IMR-90 (cell line): ENCODE measurements around the gene POU2AF1. TPM values are rescaled to one million over a fixed set of nuclear protein-coding genes. Genes with fewer than 3 reads are reported as not detected.

Experiments used
- ATAC-seq: fragments of 200-7000 bp; cut with Tn5 transposase; 2 replicates; pipeline ENCODE4 v1.9.1; 2020; ENCODE audit warnings: low read depth, mild to moderate bottlenecking, moderate library complexity
- BruUV-seq: library from RNA; stranded (reverse); fragments of 400-500 nt; replicated peaks from 2 replicates; lab custom pipeline; 2021; lab: Mats Ljungman, UMichigan
- CTCF ChIA-PET: fragments of 300-600 bp; formaldehyde crosslinking; extraction: SDS; loops from one replicate; lab custom pipeline; 2021; ENCODE audit warnings: antibody characterized with exemption; lab: Yijun Ruan, JAX
- POLR2A ChIA-PET: fragments of 300-600 bp; sonication (Branson Sonifier 250); formaldehyde crosslinking; loops from one replicate; lab custom pipeline; 2022; ENCODE audit warnings: antibody characterized with exemption; ENCODE audit not compliant: unreplicated experiment; lab: Charles Lee
- DNase-seq: peaks from one replicate; pipeline ENCODE4 v3.0.0; 2013
- H2AFZ ChIP-seq: replicated peaks from 2 replicates; pipeline ENCODE3; 2013; ENCODE audit warnings: low read length, mild to moderate bottlenecking; ENCODE audit not compliant: poor library complexity
- H2AK5ac ChIP-seq: 2 replicates; pipeline ENCODE4 v1.6.1; 2013; ENCODE audit warnings: low read depth, low read length, inconsistent platforms
- H2AK9ac ChIP-seq: replicated peaks from 2 replicates; pipeline ENCODE3; 2013; ENCODE audit warnings: mild to moderate bottlenecking, low read depth, low read length, moderate library complexity; ENCODE audit not compliant: poor library complexity
- H2BK120ac ChIP-seq: 2 replicates; pipeline ENCODE4 v1.6.1; 2013; ENCODE audit warnings: low read depth, low read length, inconsistent platforms
- H2BK15ac ChIP-seq: 3 replicates; pipeline ENCODE4 v1.6.1; 2013; ENCODE audit warnings: low read depth, low read length, inconsistent platforms
- H2BK20ac ChIP-seq: 2 replicates; pipeline ENCODE4 v1.6.1; 2013; ENCODE audit warnings: low read depth, mild to moderate bottlenecking, inconsistent platforms, low read length, moderate library complexity
- H2BK5ac ChIP-seq: 2 replicates; pipeline ENCODE4 v1.6.1; 2013; ENCODE audit warnings: mild to moderate bottlenecking, low read depth, low read length, inconsistent platforms; ENCODE audit not compliant: poor library complexity, severe bottlenecking
- H3K14ac ChIP-seq: replicated peaks from 2 replicates; pipeline ENCODE4 v1.6.1; 2013; ENCODE audit warnings: low read depth, low read length, inconsistent platforms
- H3K18ac ChIP-seq: 2 replicates; pipeline ENCODE4 v1.6.1; 2013; ENCODE audit warnings: low read depth, low read length, control low read depth
- H3K23ac ChIP-seq: 2 replicates; pipeline ENCODE4 v1.6.1; 2013; ENCODE audit warnings: low read depth, low read length, inconsistent platforms
- H3K27ac ChIP-seq: 2 replicates; pipeline ENCODE4 v1.5.1; 2013; ENCODE audit warnings: mild to moderate bottlenecking, control low read depth, low read length; ENCODE audit not compliant: insufficient read depth
- H3K27me3 ChIP-seq: 2 replicates; pipeline ENCODE4 v1.6.1; 2013; ENCODE audit warnings: low read length; ENCODE audit not compliant: control insufficient read depth, insufficient read depth
- H3K36me3 ChIP-seq: 2 replicates; pipeline ENCODE4 v1.6.1; 2013; ENCODE audit warnings: low read length, mixed read lengths; ENCODE audit not compliant: control insufficient read depth, insufficient read depth
- H3K4ac ChIP-seq: 2 replicates; pipeline ENCODE4 v1.6.1; 2013; ENCODE audit warnings: low read depth, low read length, inconsistent platforms
- H3K4me1 ChIP-seq: 2 replicates; pipeline ENCODE4 v1.6.1; 2013; ENCODE audit warnings: low read length, mixed read lengths; ENCODE audit not compliant: control insufficient read depth, insufficient read depth
- H3K4me2 ChIP-seq: 2 replicates; pipeline ENCODE4 v1.6.1; 2013; ENCODE audit warnings: low read depth, mild to moderate bottlenecking, control low read depth, low read length, moderate library complexity
- H3K4me3 ChIP-seq: 2 replicates; pipeline ENCODE4 v1.5.1; 2013; ENCODE audit warnings: low read depth, mild to moderate bottlenecking, control low read depth, low read length, moderate library complexity; ENCODE audit not compliant: insufficient read depth
- H3K56ac ChIP-seq: 2 replicates; pipeline ENCODE4 v1.6.1; 2013; ENCODE audit warnings: low read length, inconsistent platforms; ENCODE audit not compliant: insufficient read depth; ENCODE audit errors: extremely low read depth
- H3K79me1 ChIP-seq, 2 experiments: 2 replicates each; pipeline ENCODE4 v1.6.1; 2013; ENCODE audit warnings: low read length in 2 of 2, inconsistent platforms in 1 of 2, low read depth in 1 of 2
- H3K9ac ChIP-seq: 2 replicates; pipeline ENCODE4 v1.6.1; 2013; ENCODE audit warnings: low read depth, low read length, control low read depth
- H3K9me1 ChIP-seq: 2 replicates; pipeline ENCODE4 v1.6.1; 2013; ENCODE audit warnings: low read length, inconsistent platforms; ENCODE audit not compliant: insufficient read depth
- H3K9me3 ChIP-seq: 2 replicates; pipeline ENCODE4 v1.6.1; 2013; ENCODE audit warnings: low read length; ENCODE audit not compliant: control insufficient read depth, insufficient read depth
- H4K20me1 ChIP-seq: 2 replicates; pipeline ENCODE4 v1.6.1; 2013; ENCODE audit warnings: low read length, inconsistent platforms; ENCODE audit not compliant: insufficient read depth
- H4K5ac ChIP-seq: 2 replicates; pipeline ENCODE4 v1.6.1; 2013; ENCODE audit warnings: mild to moderate bottlenecking, low read depth, low read length, control low read depth
- H4K8ac ChIP-seq, 2 experiments: 2 replicates each; pipeline ENCODE4 v1.6.1; 2013; ENCODE audit warnings: low read depth in 2 of 2, low read length in 2 of 2, control low read depth in 1 of 2, inconsistent platforms in 1 of 2
- H4K91ac ChIP-seq: 2 replicates; pipeline ENCODE4 v1.6.1; 2013; ENCODE audit warnings: low read depth, low read length, inconsistent platforms; ENCODE audit not compliant: insufficient read depth
- CEBPB ChIP-seq: IDR thresholded peaks from 2 replicates; pipeline ENCODE4 v1.6.1; 2012; ENCODE audit warnings: low read depth, low read length, improper control_type of control experiment
- CTCF ChIP-seq: conservative IDR thresholded peaks from 2 replicates; pipeline ENCODE4 v1.5.1; 2012; ENCODE audit warnings: mild to moderate bottlenecking, low read depth, low read length, improper control_type of control experiment
- ELK1 ChIP-seq: fragments of 150-350 bp; IDR thresholded peaks from 2 replicates; pipeline ENCODE4 v1.6.1; 2016; ENCODE audit warnings: low read depth, mild to moderate bottlenecking, low read length, moderate library complexity, borderline replicate concordance
- FOS ChIP-seq: fragments of 150-350 bp; IDR thresholded peaks from 2 replicates; pipeline ENCODE4 v1.6.1; 2016; ENCODE audit warnings: low read depth, low read length
- MAFK ChIP-seq: IDR thresholded peaks from 2 replicates; pipeline ENCODE4 v1.6.1; 2012; ENCODE audit warnings: low read depth, low read length, improper control_type of control experiment
- MAZ ChIP-seq: IDR thresholded peaks from 2 replicates; pipeline ENCODE4 v1.6.1; 2012; ENCODE audit warnings: low read depth, mild to moderate bottlenecking, low read length, improper control_type of control experiment, moderate library complexity, borderline replicate concordance
- MXI1 ChIP-seq: IDR thresholded peaks from 2 replicates; pipeline ENCODE4 v1.6.1; 2012; ENCODE audit warnings: low read depth, mild to moderate bottlenecking, low read length, moderate library complexity, borderline replicate concordance
- NFE2L2 ChIP-seq: fragments of 150-350 bp; IDR thresholded peaks from 2 replicates; pipeline ENCODE4 v1.6.1; 2016; ENCODE audit warnings: low read depth, mild to moderate bottlenecking, low read length
- POLR2A ChIP-seq: IDR thresholded peaks from 2 replicates; pipeline ENCODE4 v1.6.1; 2012; ENCODE audit warnings: mild to moderate bottlenecking, low read depth, low read length
- RAD21 ChIP-seq: IDR thresholded peaks from 2 replicates; pipeline ENCODE4 v1.6.1; 2012; ENCODE audit warnings: low read length, improper control_type of control experiment
- RCOR1 ChIP-seq: IDR thresholded peaks from 2 replicates; pipeline ENCODE4 v1.6.1; 2012; ENCODE audit warnings: mild to moderate bottlenecking, low read length, improper control_type of control experiment; ENCODE audit not compliant: insufficient replicate concordance
- RFX5 ChIP-seq: IDR thresholded peaks from 2 replicates; pipeline ENCODE4 v1.8.0; 2012; ENCODE audit warnings: low read depth, mild to moderate bottlenecking, low read length, moderate library complexity
- SMC3 ChIP-seq: fragments of 150-350 bp; IDR thresholded peaks from 2 replicates; pipeline ENCODE4 v1.6.1; 2016; ENCODE audit warnings: low read depth, mild to moderate bottlenecking, antibody characterized with exemption, low read length, moderate library complexity
- WGBS, 2 experiments: methylation state at CpG; one replicate each; pipeline versions ENCODE4 v1.1.5 to v1.1.7; 2013; ENCODE audit warnings: missing lambda C conversion rate in 2 of 2; ENCODE audit not compliant: insufficient read length in 1 of 2; ENCODE audit errors: extremely low coverage in 2 of 2; 5-methylcytosine and 5-hydroxymethylcytosine counted together
- dilution Hi-C: fragments of 300-500 bp; cut with HindIII; formaldehyde crosslinking; loops from one replicate; pipeline ENCODE4 v1.14.3; 2018; ENCODE audit warnings: low sequenced_read_pairs; ENCODE audit not compliant: unreplicated experiment
- in situ Hi-C: fragments of 300-500 bp; cut with MboI; formaldehyde crosslinking; loops from 3 replicates; pipeline ENCODE4 v1.14.3; 2019; ENCODE audit warnings: low sequenced_read_pairs, inconsistent platforms, mixed read lengths
- intact Hi-C: fragments of 100-400 bp; cut with micrococcal nuclease; formaldehyde crosslinking; loops from 2 replicates; pipeline ENCODE4 v1.10.0; 2022
- polyA plus RNA-seq, 3 experiments: library from polyadenylated mRNA; depleted of rRNA; stranded (reverse); fragments of >200 nt; gene quantifications; 2 replicates each; pipeline ENCODE4 v1.2.3, GENCODE V29; 2012; ENCODE audit warnings: low replicate concordance in 1 of 3
- total RNA-seq: library from RNA; depleted of rRNA; stranded (reverse); fragments of >200 nt; gene quantifications from 2 replicates; pipeline ENCODE4 v1.2.3, GENCODE V29; 2012
- TF ChIP-seq, protein P1 (sequence below): fragments of 150-350 bp; IDR thresholded peaks from 2 replicates; pipeline ENCODE4 v1.6.1; 2017; ENCODE audit warnings: mild to moderate bottlenecking, antibody characterized with exemption, low read length, low read depth

The POU2AF1 gene
- total and polyA plus RNA-seq, 2 of the 4 experiments (the other 2 are of a cell fraction), result not detected

GRCh38 chr11:111320728-111321568, 58.1 kb downstream of the POU2AF1 start:
- in situ Hi-C loops, result no loop called here
- dilution Hi-C loops, result no loop called here
- no peak overlapping the region for H3K23ac ChIP-seq
- H2BK120ac ChIP-seq, result peak overlapping the region; percentile 6; the same call in 1 of the 2 replicates
- H3K79me1 ChIP-seq, result no peaks in the 10 kb centered on the region
- H3K36me3 ChIP-seq, result no peaks in the 10 kb centered on the region
- WGBS, 2 experiments, result 100% methylated on average over 1 of the region's 5 CpGs; no CpG with 5 or more reads in 1 of the 2 experiments
- no peaks in the 10 kb centered on the region for H4K20me1 ChIP-seq
- H3K9me3 ChIP-seq, result no peaks in the 10 kb centered on the region
- H4K5ac ChIP-seq, result no peak overlapping the region
- peak overlapping the region; percentile 63; the same call in 1 of the 2 replicates for H2AK5ac ChIP-seq
- H3K18ac ChIP-seq, result no peak overlapping the region
- peaks cover 6% of the 10 kb centered on the region for H3K4me1 ChIP-seq
- peaks cover 8% of the 10 kb centered on the region for H3K27me3 ChIP-seq
- peak overlapping the region; percentile 37; the same call in 1 of the 2 replicates for H4K91ac ChIP-seq
- POLR2A ChIA-PET, result no interaction called here
- intact Hi-C loops, result no loop called here
- H4K8ac ChIP-seq, result peak overlapping the region in 1 of 2 experiments; percentile 5; a peak in 1 of 4 replicates
- 0 out of 2 replicates have a peak, but pooled peaks cover 5% of the 10 kb centered on the region for H3K9me1 ChIP-seq
- peak overlapping the region; percentile 45 for H3K14ac ChIP-seq
- H3K4ac ChIP-seq, result peak overlapping the region; percentile 48; the same call in 1 of the 2 replicates
- no peak overlapping the region for H3K9ac ChIP-seq
- H2BK20ac ChIP-seq, result no peak overlapping the region; the same call in 1 of the 2 replicates
- H3K27ac ChIP-seq, result no peak overlapping the region
- no peak overlapping the region for H2BK5ac ChIP-seq
- CTCF ChIA-PET, result no interaction called here
- H3K4me3 ChIP-seq, result no peak overlapping the region
- no peak overlapping the region for H3K4me2 ChIP-seq
- H2BK15ac ChIP-seq, result peak overlapping the region; percentile 77; the same call in 1 of the 3 replicates
- BruUV-seq, result no TSS peak
- ATAC-seq, result 0 out of 2 replicates have a peak, but pooled peaks have one; percentile 47
- H3K56ac ChIP-seq, result no peak overlapping the region
- DNase-seq, result no peak
- no peak overlapping the region for H2AFZ ChIP-seq
- no peak overlapping the region for H2AK9ac ChIP-seq
- TF ChIP-seq CTCF, result no peak
- no peak for TF ChIP-seq RCOR1
- TF ChIP-seq POLR2A, result no peak
- no peak for TF ChIP-seq RAD21
- TF ChIP-seq NFE2L2, result no peak
- TF ChIP-seq ELK1, result no peak
- TF ChIP-seq MAZ, result no peak
- TF ChIP-seq, protein P1, sequence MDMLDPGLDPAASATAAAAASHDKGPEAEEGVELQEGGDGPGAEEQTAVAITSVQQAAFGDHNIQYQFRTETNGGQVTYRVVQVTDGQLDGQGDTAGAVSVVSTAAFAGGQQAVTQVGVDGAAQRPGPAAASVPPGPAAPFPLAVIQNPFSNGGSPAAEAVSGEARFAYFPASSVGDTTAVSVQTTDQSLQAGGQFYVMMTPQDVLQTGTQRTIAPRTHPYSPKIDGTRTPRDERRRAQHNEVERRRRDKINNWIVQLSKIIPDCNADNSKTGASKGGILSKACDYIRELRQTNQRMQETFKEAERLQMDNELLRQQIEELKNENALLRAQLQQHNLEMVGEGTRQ, result no peak
- no peak for TF ChIP-seq MAFK
- TF ChIP-seq CEBPB, result no peak
- no peak for TF ChIP-seq FOS
- no peak for TF ChIP-seq SMC3
- TF ChIP-seq RFX5, result no peak
- no peak for TF ChIP-seq MXI1
